IMR-90 (cell line): ENCODE measurements around the gene GSTK1. TPM values are rescaled to one million over a fixed set of nuclear protein-coding genes. Genes with fewer than 3 reads are reported as not detected.

ENCODE experiments used
- ATAC-seq: fragments of 200-7000 bp; cut with Tn5 transposase; 2 replicates; pipeline ENCODE4 v1.9.1; 2020; ENCODE audit warnings: low read depth, mild to moderate bottlenecking, moderate library complexity
- BruUV-seq: library from RNA; stranded (reverse); fragments of 400-500 nt; replicated peaks from 2 replicates; lab custom pipeline; 2021; lab: Mats Ljungman, UMichigan
- CTCF ChIA-PET: fragments of 300-600 bp; formaldehyde crosslinking; extraction: SDS; loops from one replicate; lab custom pipeline; 2021; ENCODE audit warnings: antibody characterized with exemption; lab: Yijun Ruan, JAX
- POLR2A ChIA-PET: fragments of 300-600 bp; sonication (Branson Sonifier 250); formaldehyde crosslinking; loops from one replicate; lab custom pipeline; 2022; ENCODE audit warnings: antibody characterized with exemption; ENCODE audit not compliant: unreplicated experiment; lab: Charles Lee
- DNase-seq: peaks from one replicate; pipeline ENCODE4 v3.0.0; 2013
- H2AFZ ChIP-seq: replicated peaks from 2 replicates; pipeline ENCODE3; 2013; ENCODE audit warnings: low read length, mild to moderate bottlenecking; ENCODE audit not compliant: poor library complexity
- H2AK5ac ChIP-seq: 2 replicates; pipeline ENCODE4 v1.6.1; 2013; ENCODE audit warnings: low read depth, low read length, inconsistent platforms
- H2AK9ac ChIP-seq: replicated peaks from 2 replicates; pipeline ENCODE3; 2013; ENCODE audit warnings: mild to moderate bottlenecking, low read depth, low read length, moderate library complexity; ENCODE audit not compliant: poor library complexity
- H2BK120ac ChIP-seq: 2 replicates; pipeline ENCODE4 v1.6.1; 2013; ENCODE audit warnings: low read depth, low read length, inconsistent platforms
- H2BK15ac ChIP-seq: 3 replicates; pipeline ENCODE4 v1.6.1; 2013; ENCODE audit warnings: low read depth, low read length, inconsistent platforms
- H2BK20ac ChIP-seq: 2 replicates; pipeline ENCODE4 v1.6.1; 2013; ENCODE audit warnings: low read depth, mild to moderate bottlenecking, inconsistent platforms, low read length, moderate library complexity
- H2BK5ac ChIP-seq: 2 replicates; pipeline ENCODE4 v1.6.1; 2013; ENCODE audit warnings: mild to moderate bottlenecking, low read depth, low read length, inconsistent platforms; ENCODE audit not compliant: poor library complexity, severe bottlenecking
- H3K14ac ChIP-seq: replicated peaks from 2 replicates; pipeline ENCODE4 v1.6.1; 2013; ENCODE audit warnings: low read depth, low read length, inconsistent platforms
- H3K18ac ChIP-seq: 2 replicates; pipeline ENCODE4 v1.6.1; 2013; ENCODE audit warnings: low read depth, low read length, control low read depth
- H3K23ac ChIP-seq: 2 replicates; pipeline ENCODE4 v1.6.1; 2013; ENCODE audit warnings: low read depth, low read length, inconsistent platforms
- H3K27ac ChIP-seq: 2 replicates; pipeline ENCODE4 v1.5.1; 2013; ENCODE audit warnings: mild to moderate bottlenecking, control low read depth, low read length; ENCODE audit not compliant: insufficient read depth
- H3K27me3 ChIP-seq: 2 replicates; pipeline ENCODE4 v1.6.1; 2013; ENCODE audit warnings: low read length; ENCODE audit not compliant: control insufficient read depth, insufficient read depth
- H3K36me3 ChIP-seq: 2 replicates; pipeline ENCODE4 v1.6.1; 2013; ENCODE audit warnings: low read length, mixed read lengths; ENCODE audit not compliant: control insufficient read depth, insufficient read depth
- H3K4ac ChIP-seq: 2 replicates; pipeline ENCODE4 v1.6.1; 2013; ENCODE audit warnings: low read depth, low read length, inconsistent platforms
- H3K4me1 ChIP-seq: 2 replicates; pipeline ENCODE4 v1.6.1; 2013; ENCODE audit warnings: low read length, mixed read lengths; ENCODE audit not compliant: control insufficient read depth, insufficient read depth
- H3K4me2 ChIP-seq: 2 replicates; pipeline ENCODE4 v1.6.1; 2013; ENCODE audit warnings: low read depth, mild to moderate bottlenecking, control low read depth, low read length, moderate library complexity
- H3K4me3 ChIP-seq: 2 replicates; pipeline ENCODE4 v1.5.1; 2013; ENCODE audit warnings: low read depth, mild to moderate bottlenecking, control low read depth, low read length, moderate library complexity; ENCODE audit not compliant: insufficient read depth
- H3K56ac ChIP-seq: 2 replicates; pipeline ENCODE4 v1.6.1; 2013; ENCODE audit warnings: low read length, inconsistent platforms; ENCODE audit not compliant: insufficient read depth; ENCODE audit errors: extremely low read depth
- H3K79me1 ChIP-seq, 2 experiments: 2 replicates each; pipeline ENCODE4 v1.6.1; 2013; ENCODE audit warnings: low read length in 2 of 2, inconsistent platforms in 1 of 2, low read depth in 1 of 2
- H3K9ac ChIP-seq: 2 replicates; pipeline ENCODE4 v1.6.1; 2013; ENCODE audit warnings: low read depth, low read length, control low read depth
- H3K9me1 ChIP-seq: 2 replicates; pipeline ENCODE4 v1.6.1; 2013; ENCODE audit warnings: low read length, inconsistent platforms; ENCODE audit not compliant: insufficient read depth
- H3K9me3 ChIP-seq: 2 replicates; pipeline ENCODE4 v1.6.1; 2013; ENCODE audit warnings: low read length; ENCODE audit not compliant: control insufficient read depth, insufficient read depth
- H4K20me1 ChIP-seq: 2 replicates; pipeline ENCODE4 v1.6.1; 2013; ENCODE audit warnings: low read length, inconsistent platforms; ENCODE audit not compliant: insufficient read depth
- H4K5ac ChIP-seq: 2 replicates; pipeline ENCODE4 v1.6.1; 2013; ENCODE audit warnings: mild to moderate bottlenecking, low read depth, low read length, control low read depth
- H4K8ac ChIP-seq, 2 experiments: 2 replicates each; pipeline ENCODE4 v1.6.1; 2013; ENCODE audit warnings: low read depth in 2 of 2, low read length in 2 of 2, control low read depth in 1 of 2, inconsistent platforms in 1 of 2
- H4K91ac ChIP-seq: 2 replicates; pipeline ENCODE4 v1.6.1; 2013; ENCODE audit warnings: low read depth, low read length, inconsistent platforms; ENCODE audit not compliant: insufficient read depth
- BHLHE40 ChIP-seq: fragments of 150-350 bp; IDR thresholded peaks from 2 replicates; pipeline ENCODE4 v1.6.1; 2016; ENCODE audit warnings: mild to moderate bottlenecking, low read depth, low read length
- CEBPB ChIP-seq: IDR thresholded peaks from 2 replicates; pipeline ENCODE4 v1.6.1; 2012; ENCODE audit warnings: low read depth, low read length, improper control_type of control experiment
- CHD1 ChIP-seq: IDR thresholded peaks from 2 replicates; pipeline ENCODE4 v1.6.1; 2012; ENCODE audit warnings: low read depth, low read length, improper control_type of control experiment
- FOS ChIP-seq: fragments of 150-350 bp; IDR thresholded peaks from 2 replicates; pipeline ENCODE4 v1.6.1; 2016; ENCODE audit warnings: low read depth, low read length
- MAFK ChIP-seq: IDR thresholded peaks from 2 replicates; pipeline ENCODE4 v1.6.1; 2012; ENCODE audit warnings: low read depth, low read length, improper control_type of control experiment
- MAZ ChIP-seq: IDR thresholded peaks from 2 replicates; pipeline ENCODE4 v1.6.1; 2012; ENCODE audit warnings: low read depth, mild to moderate bottlenecking, low read length, improper control_type of control experiment, moderate library complexity, borderline replicate concordance
- MXI1 ChIP-seq: IDR thresholded peaks from 2 replicates; pipeline ENCODE4 v1.6.1; 2012; ENCODE audit warnings: low read depth, mild to moderate bottlenecking, low read length, moderate library complexity, borderline replicate concordance
- NFE2L2 ChIP-seq: fragments of 150-350 bp; IDR thresholded peaks from 2 replicates; pipeline ENCODE4 v1.6.1; 2016; ENCODE audit warnings: low read depth, mild to moderate bottlenecking, low read length
- POLR2A ChIP-seq: IDR thresholded peaks from 2 replicates; pipeline ENCODE4 v1.6.1; 2012; ENCODE audit warnings: mild to moderate bottlenecking, low read depth, low read length
- RAD21 ChIP-seq: IDR thresholded peaks from 2 replicates; pipeline ENCODE4 v1.6.1; 2012; ENCODE audit warnings: low read length, improper control_type of control experiment
- RCOR1 ChIP-seq: IDR thresholded peaks from 2 replicates; pipeline ENCODE4 v1.6.1; 2012; ENCODE audit warnings: mild to moderate bottlenecking, low read length, improper control_type of control experiment; ENCODE audit not compliant: insufficient replicate concordance
- RFX5 ChIP-seq: IDR thresholded peaks from 2 replicates; pipeline ENCODE4 v1.8.0; 2012; ENCODE audit warnings: low read depth, mild to moderate bottlenecking, low read length, moderate library complexity
- SMC3 ChIP-seq: fragments of 150-350 bp; IDR thresholded peaks from 2 replicates; pipeline ENCODE4 v1.6.1; 2016; ENCODE audit warnings: low read depth, mild to moderate bottlenecking, antibody characterized with exemption, low read length, moderate library complexity
- WGBS, 2 experiments: methylation state at CpG; one replicate each; pipeline versions ENCODE4 v1.1.5 to v1.1.7; 2013; ENCODE audit warnings: missing lambda C conversion rate in 2 of 2; ENCODE audit not compliant: insufficient read length in 1 of 2; ENCODE audit errors: extremely low coverage in 2 of 2; 5-methylcytosine and 5-hydroxymethylcytosine counted together
- dilution Hi-C: fragments of 300-500 bp; cut with HindIII; formaldehyde crosslinking; loops from one replicate; pipeline ENCODE4 v1.14.3; 2018; ENCODE audit warnings: low sequenced_read_pairs; ENCODE audit not compliant: unreplicated experiment
- in situ Hi-C: fragments of 300-500 bp; cut with MboI; formaldehyde crosslinking; loops from 3 replicates; pipeline ENCODE4 v1.14.3; 2019; ENCODE audit warnings: low sequenced_read_pairs, inconsistent platforms, mixed read lengths
- intact Hi-C: fragments of 100-400 bp; cut with micrococcal nuclease; formaldehyde crosslinking; loops from 2 replicates; pipeline ENCODE4 v1.10.0; 2022
- polyA plus RNA-seq, 3 experiments: library from polyadenylated mRNA; depleted of rRNA; stranded (reverse); fragments of >200 nt; gene quantifications; 2 replicates each; pipeline ENCODE4 v1.2.3, GENCODE V29; 2012; ENCODE audit warnings: low replicate concordance in 1 of 3
- total RNA-seq: library from RNA; depleted of rRNA; stranded (reverse); fragments of >200 nt; gene quantifications from 2 replicates; pipeline ENCODE4 v1.2.3, GENCODE V29; 2012
- TF ChIP-seq, protein P1 (sequence below): fragments of 150-350 bp; IDR thresholded peaks from 2 replicates; pipeline ENCODE4 v1.6.1; 2016; ENCODE audit warnings: low read depth, mild to moderate bottlenecking, low read length, moderate library complexity, borderline replicate concordance
- TF ChIP-seq, protein P2 (sequence below): conservative IDR thresholded peaks from 2 replicates; pipeline ENCODE4 v1.5.1; 2012; ENCODE audit warnings: mild to moderate bottlenecking, low read depth, low read length, improper control_type of control experiment

GSTK1 gene
- total and polyA plus RNA-seq, 2 of the 4 experiments (the other 2 are of a cell fraction): 64.9 to 111 TPM

DNA sequence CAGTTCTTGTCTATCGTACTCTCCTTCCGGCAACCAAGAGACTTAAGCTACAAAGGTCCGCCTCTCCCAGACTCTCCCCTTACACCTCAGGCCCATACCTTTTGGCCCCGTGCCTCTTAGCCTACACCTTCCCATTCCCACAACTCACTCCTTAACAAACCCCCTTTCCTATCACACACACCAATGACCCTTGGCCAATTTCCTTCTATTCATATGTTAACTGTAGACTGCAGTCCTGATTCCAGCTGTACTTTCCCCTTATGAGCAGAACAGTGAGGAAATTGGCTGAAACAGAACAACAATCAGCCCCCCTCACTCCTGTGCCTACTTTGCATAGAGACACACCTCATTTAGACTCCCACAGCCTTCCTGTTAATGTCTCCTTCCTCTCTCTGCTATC, 20.1 kb downstream of the GSTK1 start:
- intact Hi-C loops (no loop called here), in situ Hi-C loops (no loop called here), dilution Hi-C loops (no loop called here)
- Histone ChIP-seq H2BK20ac (no peak overlapping the region), H4K5ac (no peak overlapping the region), H3K14ac (no peak overlapping the region), H2BK120ac (no peak overlapping the region), H4K91ac (no peak overlapping the region), H2BK5ac (no peak overlapping the region), H3K9me1 (no peaks in the 10 kb centered on the region), H4K20me1 (no peaks in the 10 kb centered on the region), H2AFZ (peak overlapping the region; percentile 29), H2AK9ac (no peak overlapping the region), H3K56ac (no peak overlapping the region), H3K4me2 (no peak overlapping the region), H3K9me3 (no peaks in the 10 kb centered on the region), H3K27ac (no peak overlapping the region), H4K8ac (no peak overlapping the region), H3K36me3 (no peaks in the 10 kb centered on the region), H3K4ac (no peak overlapping the region), H3K23ac (no peak overlapping the region), H3K18ac (no peak overlapping the region), H3K9ac (no peak overlapping the region), H3K4me3 (no peak overlapping the region), H2AK5ac (no peak overlapping the region), H3K4me1 (peaks cover 3% of the 10 kb centered on the region; the same call in 1 of the 2 replicates), H3K27me3 (no peaks in the 10 kb centered on the region), H2BK15ac (no peak overlapping the region), H3K79me1 (no peaks in the 10 kb centered on the region; a peak in 1 of 4 replicates)
- no peak for ATAC-seq
- TF ChIP-seq CEBPB: no peak
- no peak for TF ChIP-seq MXI1
- TF ChIP-seq, protein P1, sequence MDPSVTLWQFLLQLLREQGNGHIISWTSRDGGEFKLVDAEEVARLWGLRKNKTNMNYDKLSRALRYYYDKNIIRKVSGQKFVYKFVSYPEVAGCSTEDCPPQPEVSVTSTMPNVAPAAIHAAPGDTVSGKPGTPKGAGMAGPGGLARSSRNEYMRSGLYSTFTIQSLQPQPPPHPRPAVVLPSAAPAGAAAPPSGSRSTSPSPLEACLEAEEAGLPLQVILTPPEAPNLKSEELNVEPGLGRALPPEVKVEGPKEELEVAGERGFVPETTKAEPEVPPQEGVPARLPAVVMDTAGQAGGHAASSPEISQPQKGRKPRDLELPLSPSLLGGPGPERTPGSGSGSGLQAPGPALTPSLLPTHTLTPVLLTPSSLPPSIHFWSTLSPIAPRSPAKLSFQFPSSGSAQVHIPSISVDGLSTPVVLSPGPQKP: no peak
- TF ChIP-seq RCOR1: no peak
- TF ChIP-seq POLR2A: no peak
- no peak for TF ChIP-seq MAZ
- TF ChIP-seq RAD21: no peak
- TF ChIP-seq, protein P2, sequence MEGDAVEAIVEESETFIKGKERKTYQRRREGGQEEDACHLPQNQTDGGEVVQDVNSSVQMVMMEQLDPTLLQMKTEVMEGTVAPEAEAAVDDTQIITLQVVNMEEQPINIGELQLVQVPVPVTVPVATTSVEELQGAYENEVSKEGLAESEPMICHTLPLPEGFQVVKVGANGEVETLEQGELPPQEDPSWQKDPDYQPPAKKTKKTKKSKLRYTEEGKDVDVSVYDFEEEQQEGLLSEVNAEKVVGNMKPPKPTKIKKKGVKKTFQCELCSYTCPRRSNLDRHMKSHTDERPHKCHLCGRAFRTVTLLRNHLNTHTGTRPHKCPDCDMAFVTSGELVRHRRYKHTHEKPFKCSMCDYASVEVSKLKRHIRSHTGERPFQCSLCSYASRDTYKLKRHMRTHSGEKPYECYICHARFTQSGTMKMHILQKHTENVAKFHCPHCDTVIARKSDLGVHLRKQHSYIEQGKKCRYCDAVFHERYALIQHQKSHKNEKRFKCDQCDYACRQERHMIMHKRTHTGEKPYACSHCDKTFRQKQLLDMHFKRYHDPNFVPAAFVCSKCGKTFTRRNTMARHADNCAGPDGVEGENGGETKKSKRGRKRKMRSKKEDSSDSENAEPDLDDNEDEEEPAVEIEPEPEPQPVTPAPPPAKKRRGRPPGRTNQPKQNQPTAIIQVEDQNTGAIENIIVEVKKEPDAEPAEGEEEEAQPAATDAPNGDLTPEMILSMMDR: no peak
- no peak for TF ChIP-seq BHLHE40
- TF ChIP-seq FOS: no peak
- TF ChIP-seq MAFK: no peak
- no peak for TF ChIP-seq RFX5
- no peak for TF ChIP-seq CHD1
- no peak for TF ChIP-seq SMC3
- no peak for TF ChIP-seq NFE2L2
- WGBS, 2 experiments: 96% methylated on average over 3 of the region's 4 CpGs; no CpG with 5 or more reads in 1 of the 2 experiments
- ChIA-PET CTCF (interaction anchor here (0.5 kb wide), 1 partner anchor 175 kb away, joined by 3 read pairs; no protein-coding TSS in a partner anchor), POLR2A (no interaction called here)
- DNase-seq: no peak
- no TSS peak for BruUV-seq
